ENCODE data around the gene SYNC. TPM values are rescaled to one million over a fixed set of nuclear protein-coding genes. Genes with fewer than 3 reads are reported as not detected.
A peak's percentile ranks its signal among the peaks of the same experiment; 100 is the strongest.
"Not testable (repeated sequence)": the region's sequence is repeated elsewhere in the genome, so short reads cannot be mapped to it uniquely, and the experiment has no call there.

SYNC gene
- total RNA-seq, 3 donors from 2014 or later = 14.3 to 19.2 (median 14.6) TPM

DNA sequence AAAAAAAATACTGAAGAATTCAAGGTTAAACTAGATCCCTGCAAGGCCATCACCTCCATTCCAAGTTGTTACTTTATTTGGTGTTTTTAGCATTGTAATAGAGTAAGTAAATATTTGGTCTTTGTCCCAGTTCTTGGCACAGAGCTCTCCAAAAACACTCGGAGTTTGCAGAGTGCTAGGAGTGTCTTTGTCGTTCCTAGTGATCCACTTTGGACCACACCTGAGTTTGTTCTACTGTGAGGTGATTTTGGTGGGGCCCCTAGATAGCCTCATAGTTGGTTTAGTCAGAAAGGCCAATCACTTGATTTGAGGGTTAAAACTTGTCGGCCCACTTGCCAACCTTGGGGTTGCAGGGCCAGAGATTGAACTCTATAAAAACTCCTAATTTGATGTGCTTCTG is 25.6 kb downstream of the SYNC start:
- DNase-seq = no peak
- Histone ChIP-seq H3K9me3 (no peaks in the 10 kb centered on the region), H3K4me3 (no peak overlapping the region), H3K36me3 (ENCODE audit: low read depth) (peaks cover 2% of the 10 kb centered on the region), H3K4me1 (ENCODE audit: low read depth) (peaks cover 10% of the 10 kb centered on the region)
- TF ChIP-seq, protein P1, sequence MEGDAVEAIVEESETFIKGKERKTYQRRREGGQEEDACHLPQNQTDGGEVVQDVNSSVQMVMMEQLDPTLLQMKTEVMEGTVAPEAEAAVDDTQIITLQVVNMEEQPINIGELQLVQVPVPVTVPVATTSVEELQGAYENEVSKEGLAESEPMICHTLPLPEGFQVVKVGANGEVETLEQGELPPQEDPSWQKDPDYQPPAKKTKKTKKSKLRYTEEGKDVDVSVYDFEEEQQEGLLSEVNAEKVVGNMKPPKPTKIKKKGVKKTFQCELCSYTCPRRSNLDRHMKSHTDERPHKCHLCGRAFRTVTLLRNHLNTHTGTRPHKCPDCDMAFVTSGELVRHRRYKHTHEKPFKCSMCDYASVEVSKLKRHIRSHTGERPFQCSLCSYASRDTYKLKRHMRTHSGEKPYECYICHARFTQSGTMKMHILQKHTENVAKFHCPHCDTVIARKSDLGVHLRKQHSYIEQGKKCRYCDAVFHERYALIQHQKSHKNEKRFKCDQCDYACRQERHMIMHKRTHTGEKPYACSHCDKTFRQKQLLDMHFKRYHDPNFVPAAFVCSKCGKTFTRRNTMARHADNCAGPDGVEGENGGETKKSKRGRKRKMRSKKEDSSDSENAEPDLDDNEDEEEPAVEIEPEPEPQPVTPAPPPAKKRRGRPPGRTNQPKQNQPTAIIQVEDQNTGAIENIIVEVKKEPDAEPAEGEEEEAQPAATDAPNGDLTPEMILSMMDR (IDR thresholded peaks at IDR 0.05) = no peak
- ATAC-seq = peak; percentile 66
- intact Hi-C loops (cut with DNase I, micrococcal nuclease) = no loop called here

DNA sequence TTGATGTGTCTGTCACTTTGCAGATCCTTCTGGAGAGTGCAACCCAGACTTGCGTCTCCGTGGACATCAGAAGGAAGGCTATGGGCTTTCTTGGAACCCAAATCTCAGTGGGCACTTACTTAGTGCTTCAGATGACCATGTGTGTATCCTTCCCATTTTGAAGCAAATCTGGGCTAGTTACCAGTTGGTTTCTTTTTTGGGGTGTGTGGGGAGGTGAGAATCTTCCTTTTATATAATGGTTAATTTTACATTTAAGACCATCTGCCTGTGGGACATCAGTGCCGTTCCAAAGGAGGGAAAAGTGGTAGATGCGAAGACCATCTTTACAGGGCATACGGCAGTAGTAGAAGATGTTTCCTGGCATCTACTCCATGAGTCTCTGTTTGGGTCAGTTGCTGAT is 33.9 kb downstream of the SYNC start:
- H3K4me1 ChIP-seq (ENCODE audit: low read depth); DNase-seq; H3K4me3 ChIP-seq; intact Hi-C loops (cut with DNase I, micrococcal nuclease); ATAC-seq; H3K9me3 ChIP-seq: not testable (repeated sequence)
- peaks cover 15% of the 10 kb centered on the region for H3K36me3 ChIP-seq (ENCODE audit: low read depth)

DNA sequence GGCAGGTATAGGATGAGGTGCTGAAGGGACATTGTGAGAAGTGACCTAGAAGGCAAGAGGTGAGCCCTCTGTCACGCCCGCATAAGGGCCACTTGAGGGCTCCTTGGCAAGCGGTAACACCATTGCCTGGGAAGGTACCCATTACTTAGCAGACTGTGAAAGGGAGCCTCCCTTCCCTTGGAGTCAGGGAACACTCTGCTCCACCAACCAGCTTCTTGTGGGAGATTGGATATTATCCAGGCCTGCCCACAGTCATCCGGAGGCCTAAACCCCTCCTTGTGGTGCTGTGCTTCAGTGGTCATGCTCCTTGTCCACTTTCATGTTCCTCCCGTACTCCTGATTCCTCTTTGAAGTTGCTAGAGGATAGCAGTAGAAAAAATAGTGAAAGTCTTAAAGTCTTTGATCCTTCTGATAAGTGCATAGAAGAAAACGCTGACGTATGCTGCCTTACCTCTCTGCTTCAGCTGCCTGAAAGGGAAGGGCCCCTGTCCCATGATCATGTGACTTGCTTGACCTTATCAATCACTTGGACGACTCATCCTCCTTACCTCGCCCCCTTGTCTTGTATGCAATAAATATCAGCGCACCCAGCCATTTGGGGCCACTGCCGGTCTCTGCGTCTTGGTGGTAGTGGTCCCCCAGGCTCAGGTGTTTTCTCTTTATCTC is 35.5 kb downstream of the SYNC start:
- no peak for ATAC-seq
- DNase-seq = no peak

DNA sequence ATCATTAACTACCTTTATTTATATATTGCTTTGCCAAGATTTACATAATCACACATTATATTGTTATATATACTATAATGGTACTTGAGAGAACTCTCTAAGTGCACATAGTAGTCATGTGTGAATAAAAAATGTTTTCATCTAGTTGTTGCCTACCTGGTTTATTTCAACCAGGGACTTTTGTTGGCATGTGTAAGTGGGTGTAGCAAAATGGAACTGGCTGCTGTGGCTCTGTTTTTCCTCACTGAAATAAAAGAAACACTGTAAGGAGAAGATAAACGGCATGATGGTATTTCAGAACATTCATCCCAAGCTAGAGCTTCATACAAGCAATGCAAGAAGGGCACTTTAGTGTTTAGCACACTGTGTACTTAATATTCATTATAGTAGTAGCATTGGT is 36.7 kb downstream of the SYNC start:
- Histone ChIP-seq H3K4me3 (no peak overlapping the region), H3K4me1 (ENCODE audit: low read depth) (no peaks in the 10 kb centered on the region), H3K9me3 (no peaks in the 10 kb centered on the region), H3K36me3 (ENCODE audit: low read depth) (peaks cover 15% of the 10 kb centered on the region)
- intact Hi-C loops (cut with DNase I, micrococcal nuclease) = no loop called here
- ATAC-seq (no peak), DNase-seq (no peak)
- TF ChIP-seq, protein P1 (IDR thresholded peaks at IDR 0.05) = no peak

More for the DNA sequence above, 35.5 kb downstream of the SYNC start:
- Histone ChIP-seq H3K4me3 (no peak overlapping the region), H3K9me3 (no peaks in the 10 kb centered on the region), H3K36me3 (ENCODE audit: low read depth) (peaks cover 15% of the 10 kb centered on the region), H3K4me1 (ENCODE audit: low read depth) (no peaks in the 10 kb centered on the region)
- intact Hi-C loops (cut with DNase I, micrococcal nuclease) = no loop called here
- TF ChIP-seq, protein P1 (IDR thresholded peaks at IDR 0.05) = no peak

DNA sequence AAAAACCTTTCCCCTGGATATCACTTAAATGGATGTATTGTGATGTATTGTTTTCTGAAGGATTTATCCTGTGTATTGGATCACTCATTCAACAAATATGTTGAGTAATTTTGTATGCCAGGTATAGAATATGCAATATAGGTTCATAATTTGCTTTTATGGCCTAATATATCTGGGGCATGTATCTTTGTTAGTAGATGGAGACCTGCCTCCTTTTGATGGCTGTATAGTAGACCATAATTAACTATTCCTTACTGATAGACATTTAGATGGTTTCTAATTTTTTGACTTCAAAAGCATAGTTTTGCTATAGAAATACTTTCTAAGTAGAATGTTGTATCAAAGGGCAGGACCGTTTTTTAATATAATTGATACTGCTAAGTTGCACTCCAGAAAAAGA is 43.0 kb downstream of the SYNC start:
- intact Hi-C loops (cut with DNase I, micrococcal nuclease) = no loop called here
- DNase-seq (no peak), ATAC-seq (no peak)
- H3K9me3 ChIP-seq = no peaks in the 10 kb centered on the region
- H3K4me3 ChIP-seq = no peak overlapping the region
- H3K36me3 ChIP-seq (ENCODE audit: low read depth) = peaks cover 8% of the 10 kb centered on the region
- H3K4me1 ChIP-seq (ENCODE audit: low read depth) = peaks cover 8% of the 10 kb centered on the region
- TF ChIP-seq, protein P1 (IDR thresholded peaks at IDR 0.05) = no peak

GRCh38 chr1:32652244-32652962 is 50.2 kb downstream of the SYNC start:
- H3K36me3 ChIP-seq (ENCODE audit: low read depth) = peaks cover 10% of the 10 kb centered on the region
- peaks cover 39% of the 10 kb centered on the region for H3K4me1 ChIP-seq (ENCODE audit: low read depth)
- ATAC-seq = no peak
- H3K4me3 ChIP-seq = no peak overlapping the region
- intact Hi-C loops (cut with DNase I, micrococcal nuclease) = no loop called here
- DNase-seq = no peak
- TF ChIP-seq, protein P1 (IDR thresholded peaks at IDR 0.05) = no peak
- H3K9me3 ChIP-seq = no peaks in the 10 kb centered on the region
